PC-3 (cell line): ENCODE data around the gene KCND3. TPM values are rescaled to one million over a fixed set of nuclear protein-coding genes. Genes with fewer than 3 reads are reported as not detected.

Experiments
- ATAC-seq: fragments of 200-7000 bp; cut with Tn5 transposase; 2 replicates; pipeline ENCODE4 v1.9.1; 2020; ENCODE audit warnings: mild to moderate bottlenecking, moderate library complexity
- BruUV-seq: library from RNA; stranded (reverse); fragments of 400-500 nt; replicated peaks from 2 replicates; lab custom pipeline; 2021; lab: Mats Ljungman, UMichigan
- CTCF ChIA-PET: fragments of 300-600 bp; sonication (Branson Sonifier 250); formaldehyde crosslinking; loops from one replicate; lab custom pipeline; 2022; ENCODE audit warnings: antibody characterized with exemption; lab: Charles Lee
- POLR2A ChIA-PET: fragments of 300-600 bp; sonication (Branson Sonifier 250); formaldehyde crosslinking; loops from one replicate; lab custom pipeline; 2022; ENCODE audit warnings: antibody characterized with exemption; ENCODE audit not compliant: unreplicated experiment; lab: Charles Lee
- DNase-seq: peaks from one replicate; pipeline ENCODE4 v3.0.0-alpha.2; 2015
- H2AFZ ChIP-seq: fragments of 300-600 bp; sonication (generic); 2 replicates; pipeline ENCODE4 v1.6.0; 2016; ENCODE audit warnings: antibody characterized with exemption, low read length
- H3F3A ChIP-seq: fragments of 300-600 bp; sonication (generic); one replicate; pipeline ENCODE4 v1.6.0; 2017; ENCODE audit warnings: antibody characterized with exemption, low read length, control low read depth, mild to moderate bottlenecking; ENCODE audit not compliant: unreplicated experiment
- H3K27ac ChIP-seq: fragments of 300-600 bp; sonication (generic); 2 replicates; pipeline ENCODE4 v1.5.1; 2016; ENCODE audit warnings: mild to moderate bottlenecking, low read length
- H3K27me3 ChIP-seq: fragments of 300-600 bp; sonication (generic); 2 replicates; pipeline ENCODE4 v1.6.1; 2016; ENCODE audit warnings: low read length, mixed read lengths
- H3K36me3 ChIP-seq: fragments of 300-600 bp; sonication (generic); 2 replicates; pipeline ENCODE4 v1.6.1; 2016; ENCODE audit warnings: low read depth, mixed run types, low read length, mixed read lengths
- H3K4me1 ChIP-seq: fragments of 300-600 bp; sonication (generic); 2 replicates; pipeline ENCODE4 v1.5.1; 2016; ENCODE audit warnings: low read length; ENCODE audit not compliant: insufficient read depth
- H3K4me2 ChIP-seq: fragments of 300-600 bp; sonication (generic); 2 replicates; pipeline ENCODE4 v1.6.0; 2016; ENCODE audit warnings: low read length
- H3K4me3 ChIP-seq: fragments of 300-600 bp; sonication (generic); 2 replicates; pipeline ENCODE4 v1.5.1; 2016; ENCODE audit warnings: mild to moderate bottlenecking, low read length, mixed read lengths
- H3K79me2 ChIP-seq: fragments of 300-600 bp; sonication (generic); 2 replicates; pipeline ENCODE4 v1.6.1; 2017; ENCODE audit warnings: low read length, mixed read lengths
- H3K9ac ChIP-seq: fragments of 300-600 bp; sonication (generic); 2 replicates; pipeline ENCODE4 v1.6.0; 2016; ENCODE audit warnings: mild to moderate bottlenecking, low read length
- H3K9me2 ChIP-seq: fragments of 300-600 bp; sonication (generic); replicated peaks from 2 replicates; pipeline ENCODE4 v1.6.1; 2016; ENCODE audit warnings: mixed run types, low read length, mixed read lengths
- H3K9me3 ChIP-seq: fragments of 300-600 bp; sonication (generic); 2 replicates; pipeline ENCODE4 v1.6.1; 2016; ENCODE audit warnings: low read length, mixed read lengths
- H4K20me1 ChIP-seq: fragments of 300-600 bp; sonication (generic); 2 replicates; pipeline ENCODE4 v1.6.1; 2016; ENCODE audit warnings: low read length, mixed read lengths
- CTCF ChIP-seq: fragments of 300-600 bp; sonication (generic); conservative IDR thresholded peaks from 2 replicates; pipeline ENCODE4 v1.5.1; 2017; ENCODE audit warnings: antibody characterized with exemption, low read depth, mild to moderate bottlenecking, low read length
- EZH2 ChIP-seq: fragments of 300-600 bp; sonication (generic); IDR thresholded peaks from one replicate; pipeline ENCODE4 v1.6.1; 2017; ENCODE audit warnings: antibody characterized with exemption, mild to moderate bottlenecking, low read length; ENCODE audit not compliant: unreplicated experiment
- EZH2phosphoT487 ChIP-seq: fragments of 300-600 bp; sonication (generic); IDR thresholded peaks from 2 replicates; pipeline ENCODE4 v1.6.1; 2018; ENCODE audit warnings: mild to moderate bottlenecking, antibody characterized with exemption, low read length, borderline replicate concordance
- intact Hi-C: fragments of 100-400 bp; cut with micrococcal nuclease; formaldehyde crosslinking; loops from 2 replicates; pipeline ENCODE4 v1.9.0; 2023
- total RNA-seq: library from RNA; depleted of rRNA; stranded (reverse); fragments of >200 nt; gene quantifications from 2 replicates; pipeline ENCODE4 v1.2.3, GENCODE V29; 2014

The KCND3 gene
- total RNA-seq, 1 experiment from 2014 or later, result not detected

GRCh38 chr1:111888740-111889376, 100.6 kb downstream of the KCND3 start:
- no TSS peak for BruUV-seq
- TF ChIP-seq EZH2, result no peak
- no peak for TF ChIP-seq EZH2phosphoT487
- TF ChIP-seq CTCF, result no peak
- no peaks in the 10 kb centered on the region for H4K20me1 ChIP-seq
- H3K79me2 ChIP-seq, result no peaks in the 10 kb centered on the region
- no peak for ATAC-seq
- H3K27me3 ChIP-seq, result peaks cover 92% of the 10 kb centered on the region
- H3K4me2 ChIP-seq, result no peak overlapping the region
- CTCF ChIA-PET, result no interaction called here
- H3K36me3 ChIP-seq, result no peaks in the 10 kb centered on the region
- H3K4me1 ChIP-seq, result no peaks in the 10 kb centered on the region
- no peak for DNase-seq
- no peak overlapping the region for H2AFZ ChIP-seq
- H3K4me3 ChIP-seq, result no peak overlapping the region
- H3K9me2 ChIP-seq, result no peaks in the 10 kb centered on the region
- intact Hi-C loops, result no loop called here
- no peak overlapping the region for H3K27ac ChIP-seq
- no peaks in the 10 kb centered on the region for H3F3A ChIP-seq
- no peak overlapping the region for H3K9ac ChIP-seq
- POLR2A ChIA-PET, result no interaction called here
- H3K9me3 ChIP-seq, result no peaks in the 10 kb centered on the region

GRCh38 chr1:111887875-111888274, 101.6 kb downstream of the KCND3 start:
- DNase-seq (no peak), ATAC-seq (no peak)
- Histone ChIP-seq H3K9me3 (no peaks in the 10 kb centered on the region), H3K79me2 (no peaks in the 10 kb centered on the region), H3K4me3 (no peak overlapping the region), H3K27ac (no peak overlapping the region), H3K27me3 (peaks cover 93% of the 10 kb centered on the region), H3F3A (no peaks in the 10 kb centered on the region), H2AFZ (no peak overlapping the region), H3K9ac (no peak overlapping the region), H3K36me3 (no peaks in the 10 kb centered on the region), H3K9me2 (no peaks in the 10 kb centered on the region), H4K20me1 (no peaks in the 10 kb centered on the region), H3K4me1 (no peaks in the 10 kb centered on the region), H3K4me2 (no peak overlapping the region)
- ChIA-PET POLR2A (no interaction called here), CTCF (no interaction called here)
- no peak for TF ChIP-seq EZH2phosphoT487
- TF ChIP-seq EZH2, result no peak
- no peak for TF ChIP-seq CTCF
- intact Hi-C loops, result no loop called here
- no TSS peak for BruUV-seq

- Histone ChIP-seq H3K36me3 (no peaks in the 10 kb centered on the region), H2AFZ (no peak overlapping the region), H3K9ac (no peak overlapping the region), H3K4me2 (no peak overlapping the region), H3K9me3 (no peaks in the 10 kb centered on the region), H3K27ac (no peak overlapping the region), H3K9me2 (no peaks in the 10 kb centered on the region), H3F3A (no peaks in the 10 kb centered on the region), H3K4me3 (no peak overlapping the region), H4K20me1 (no peaks in the 10 kb centered on the region), H3K79me2 (no peaks in the 10 kb centered on the region), H3K4me1 (no peaks in the 10 kb centered on the region), H3K27me3 (peaks cover 92% of the 10 kb centered on the region)
- intact Hi-C loops, result no loop called here
- DNase-seq (no peak), ATAC-seq (no peak)
- TF ChIP-seq CTCF, result no peak
- TF ChIP-seq EZH2, result no peak
- no peak for TF ChIP-seq EZH2phosphoT487
- no TSS peak for BruUV-seq
- ChIA-PET POLR2A (no interaction called here), CTCF (no interaction called here)
Measured at GRCh38 chr1:111887385-111887784, 102.1 kb downstream of the KCND3 start.
